Fibroblast of lung (primary cell): Measurements from ENCODE around the gene GRAMD4.

Experiments used
- CTCF ChIP-seq, 2 donors: IDR thresholded peaks in 1 of 2; conservative IDR thresholded peaks in 1 of 2; 1 replicate in 1 of 2; 2 replicates in 1 of 2; pipeline ENCODE4 v1.5.1; 2011 to 2012; ENCODE audit warnings: low read length in 2 of 2, control low read depth in 1 of 2, inconsistent platforms in 1 of 2, low read depth in 1 of 2, mild to moderate bottlenecking in 1 of 2
- EZH2 ChIP-seq: IDR thresholded peaks from 2 replicates; pipeline ENCODE4 v1.5.1; 2012; ENCODE audit warnings: low read length, control low read depth, mild to moderate bottlenecking; ENCODE audit errors: missing control alignments

GRCh38 chr22:46584081-46584921 lies 35.9 kb upstream of the GRAMD4 start:
- no peak for TF ChIP-seq CTCF (conservative IDR thresholded peaks at IDR 0.05 in 1 of 2, IDR thresholded peaks at IDR 0.05 in 1 of 2; ENCODE audit: low read depth in 1 of 2, low read length in 2 of 2)
- TF ChIP-seq EZH2, result no peak
